GM12875 (cell line): Measurements from ENCODE around the gene AFF4.

Experiments used
- H3K4me3 ChIP-seq: one replicate; pipeline ENCODE4 v1.5.1; 2011; ENCODE audit warnings: low read depth, low read length, control low read depth
- TF ChIP-seq, protein P1 (sequence below): IDR thresholded peaks from 2 replicates; pipeline ENCODE4 v1.5.1; 2011; ENCODE audit warnings: low read depth, mild to moderate bottlenecking, control low read depth, inconsistent platforms, low read length, moderate library complexity, borderline replicate concordance; ENCODE audit not compliant: insufficient read depth

AFF4 gene

DNA sequence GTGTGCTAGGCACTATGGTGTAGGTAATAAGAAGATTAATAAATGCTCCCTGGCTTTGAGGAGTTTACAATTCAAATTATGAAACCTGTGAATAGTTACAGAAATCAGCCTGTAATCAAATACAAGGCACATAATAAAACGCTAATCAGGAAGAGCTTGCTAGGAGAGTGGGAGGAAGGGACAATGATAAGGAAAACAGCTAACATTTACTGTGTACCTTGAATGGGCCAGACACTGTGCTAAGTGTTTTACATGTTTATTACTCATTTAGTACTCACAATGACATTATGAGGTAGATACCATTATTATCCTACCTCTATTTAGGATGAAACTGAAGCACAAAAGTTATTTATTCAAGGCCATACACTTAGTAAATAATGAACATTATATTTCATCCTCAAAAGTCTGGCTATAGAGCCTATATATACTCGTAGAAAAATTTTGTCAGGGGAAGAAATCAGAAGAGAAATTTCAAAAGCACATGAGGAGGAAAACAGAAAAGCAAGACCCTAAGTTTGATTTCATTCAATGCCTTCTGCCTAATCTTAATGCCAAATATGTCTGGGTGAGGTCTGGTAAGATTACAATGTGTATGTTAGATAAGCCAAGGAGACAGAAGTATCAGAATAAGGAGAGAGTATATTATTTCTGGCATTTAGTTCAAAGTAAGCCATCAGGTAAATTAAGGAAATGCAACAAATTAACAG, 35.9 kb downstream of the AFF4 start:
- H3K4me3 ChIP-seq, result no peak overlapping the region
- TF ChIP-seq, protein P1, sequence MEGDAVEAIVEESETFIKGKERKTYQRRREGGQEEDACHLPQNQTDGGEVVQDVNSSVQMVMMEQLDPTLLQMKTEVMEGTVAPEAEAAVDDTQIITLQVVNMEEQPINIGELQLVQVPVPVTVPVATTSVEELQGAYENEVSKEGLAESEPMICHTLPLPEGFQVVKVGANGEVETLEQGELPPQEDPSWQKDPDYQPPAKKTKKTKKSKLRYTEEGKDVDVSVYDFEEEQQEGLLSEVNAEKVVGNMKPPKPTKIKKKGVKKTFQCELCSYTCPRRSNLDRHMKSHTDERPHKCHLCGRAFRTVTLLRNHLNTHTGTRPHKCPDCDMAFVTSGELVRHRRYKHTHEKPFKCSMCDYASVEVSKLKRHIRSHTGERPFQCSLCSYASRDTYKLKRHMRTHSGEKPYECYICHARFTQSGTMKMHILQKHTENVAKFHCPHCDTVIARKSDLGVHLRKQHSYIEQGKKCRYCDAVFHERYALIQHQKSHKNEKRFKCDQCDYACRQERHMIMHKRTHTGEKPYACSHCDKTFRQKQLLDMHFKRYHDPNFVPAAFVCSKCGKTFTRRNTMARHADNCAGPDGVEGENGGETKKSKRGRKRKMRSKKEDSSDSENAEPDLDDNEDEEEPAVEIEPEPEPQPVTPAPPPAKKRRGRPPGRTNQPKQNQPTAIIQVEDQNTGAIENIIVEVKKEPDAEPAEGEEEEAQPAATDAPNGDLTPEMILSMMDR, result no peak

DNA sequence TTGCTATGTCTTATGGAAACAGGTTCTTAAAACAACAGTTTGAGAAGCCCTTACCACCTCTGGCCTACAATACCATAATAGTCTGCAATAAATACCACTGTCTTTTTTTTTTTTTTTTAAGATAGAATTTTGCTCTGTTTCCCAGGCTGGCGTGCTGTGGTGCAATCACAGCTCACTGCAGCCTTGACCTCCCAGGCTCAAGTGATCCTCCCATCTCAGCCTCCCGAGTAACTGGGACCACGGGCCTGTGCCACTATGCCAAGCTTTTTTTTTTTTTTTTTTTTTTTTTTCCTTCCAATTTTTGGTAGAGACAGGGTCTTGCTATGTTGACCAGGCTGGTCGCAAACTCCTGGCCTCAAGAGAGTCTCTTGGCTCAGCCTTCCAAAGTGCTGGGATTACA, 37.0 kb downstream of the AFF4 start:
- no peak overlapping the region for H3K4me3 ChIP-seq
- TF ChIP-seq, protein P1, result no peak

DNA sequence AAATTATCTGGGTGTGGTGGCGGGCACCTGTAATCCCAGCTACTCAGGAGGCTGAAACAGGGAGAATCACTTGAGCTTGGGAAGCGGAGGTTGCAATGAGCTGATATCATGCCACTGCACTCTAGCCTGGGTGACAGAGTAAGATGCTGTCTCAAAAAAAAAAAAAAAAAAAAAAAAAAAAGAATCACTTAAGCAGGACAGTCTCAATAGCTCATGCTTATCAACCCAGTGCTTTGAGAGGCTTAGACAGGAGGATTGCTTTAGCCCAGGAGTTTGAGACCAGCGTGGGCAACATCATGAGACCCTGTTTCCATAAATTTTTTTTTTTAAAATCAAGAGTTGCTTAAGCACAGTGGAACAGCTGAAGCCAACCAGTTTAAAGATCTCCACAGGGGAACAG, 47.3 kb downstream of the AFF4 start:
- TF ChIP-seq, protein P1, result no peak
- no peak overlapping the region for H3K4me3 ChIP-seq

DNA sequence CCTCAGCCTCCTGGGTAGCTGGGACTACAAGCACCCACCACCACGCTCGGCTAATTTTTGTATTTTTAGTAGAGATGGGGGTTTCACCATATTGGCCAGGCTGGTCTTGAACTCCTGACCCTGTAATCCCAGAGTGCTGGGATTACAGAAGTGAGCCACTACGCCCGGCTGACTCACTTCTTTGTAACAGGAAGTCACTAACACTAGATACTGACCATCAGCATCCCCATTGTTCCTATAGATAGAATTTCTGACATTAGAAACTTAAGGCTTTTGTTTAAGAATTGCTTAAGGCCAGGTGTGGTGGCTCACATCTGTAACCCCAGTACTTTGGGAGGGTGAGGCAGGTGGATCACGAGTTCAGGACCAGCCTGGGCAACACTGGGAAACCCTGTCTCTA, 47.8 kb downstream of the AFF4 start:
- no peak overlapping the region for H3K4me3 ChIP-seq
- TF ChIP-seq, protein P1, result no peak

DNA sequence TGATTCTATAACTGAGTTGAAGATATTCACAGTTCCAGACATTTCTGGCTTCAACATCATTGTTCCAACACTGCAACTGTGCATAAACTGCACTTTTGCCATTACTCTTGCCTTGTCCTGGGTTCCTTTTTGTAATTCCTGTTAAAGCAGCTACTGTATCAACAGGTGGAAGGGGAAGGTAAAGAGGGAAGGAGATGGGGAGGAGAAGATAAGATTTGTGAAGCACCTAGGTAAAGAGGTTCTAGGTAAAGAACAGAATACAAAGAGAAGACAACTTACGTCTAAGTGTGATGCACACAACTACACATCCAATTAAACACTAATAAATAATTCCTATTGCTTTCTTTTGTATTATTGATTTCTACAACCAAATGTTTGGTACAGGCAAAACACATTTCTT, 53.7 kb downstream of the AFF4 start:
- TF ChIP-seq, protein P1, result no peak
- no peak overlapping the region for H3K4me3 ChIP-seq

DNA sequence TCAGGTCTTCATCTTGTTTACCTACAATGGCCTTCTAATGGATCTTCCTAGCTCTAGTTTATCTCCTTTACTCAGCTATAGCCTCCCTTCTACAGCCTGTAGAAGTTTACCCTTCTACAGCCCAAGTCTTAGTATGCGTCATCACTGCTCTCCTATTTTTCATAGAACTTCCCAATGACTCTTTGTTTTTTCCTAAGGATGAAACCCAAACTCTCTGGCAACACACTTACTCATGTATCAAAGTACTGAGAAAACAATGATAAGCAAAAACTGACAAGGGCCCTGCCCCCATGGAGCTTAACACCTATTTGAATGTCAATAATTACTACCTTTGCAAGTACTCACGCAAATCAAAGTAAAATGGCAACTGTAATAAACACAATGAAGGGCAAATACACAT, 56.3 kb downstream of the AFF4 start:
- TF ChIP-seq, protein P1, result no peak
- H3K4me3 ChIP-seq, result no peak overlapping the region

DNA sequence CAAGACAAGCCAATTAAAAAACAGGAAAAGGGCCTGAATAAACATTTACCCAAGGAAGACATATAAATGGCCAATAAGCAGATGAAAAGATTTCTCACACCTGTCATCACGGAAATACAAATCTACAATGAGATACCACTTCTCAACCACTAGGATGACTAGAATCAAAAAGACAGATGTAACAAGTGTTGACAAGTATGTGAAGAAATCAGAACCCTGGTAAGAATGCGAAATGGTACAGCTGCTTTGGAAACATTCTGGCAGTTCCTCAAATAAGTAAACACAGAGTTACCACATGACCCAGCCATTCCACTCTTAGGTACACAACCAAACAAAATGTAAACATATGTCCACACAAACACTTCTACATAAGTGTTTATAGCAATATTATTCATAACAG, 57.5 kb downstream of the AFF4 start:
- TF ChIP-seq, protein P1, result no peak
- no peak overlapping the region for H3K4me3 ChIP-seq
